Testis (tissue), 3 donors: ENCODE measurements around the gene CABP4. TPM values are rescaled to one million over a fixed set of nuclear protein-coding genes. Genes with fewer than 3 reads are reported as not detected.
A peak's percentile ranks its signal among the peaks of the same experiment; 100 is the strongest.

Experiments used
- DNase-seq: peaks from one replicate; pipeline ENCODE4 v3.0.0-alpha.2; 2019
- H3K27ac ChIP-seq, 2 donors: fragments of 200-600 bp; sonication (generic); one replicate each; pipeline ENCODE4 v1.5.1; 2019
- H3K27me3 ChIP-seq: fragments of 200-600 bp; sonication (generic); one replicate; pipeline ENCODE4 v1.5.1; 2019
- H3K36me3 ChIP-seq: fragments of 200-600 bp; sonication (generic); one replicate; pipeline ENCODE4 v1.5.1; 2017; ENCODE audit warnings: low read depth; ENCODE audit errors: missing control alignments
- H3K4me1 ChIP-seq: fragments of 200-600 bp; sonication (generic); one replicate; pipeline ENCODE4 v1.5.1; 2019
- H3K4me3 ChIP-seq, 2 donors: fragments of 200-600 bp; sonication (generic); one replicate each; pipeline ENCODE4 v1.5.1; 2017 to 2019
- H3K9me3 ChIP-seq: fragments of 200-600 bp; sonication (generic); one replicate; pipeline ENCODE4 v1.5.1; 2017
- CTCF ChIP-seq, 3 experiments: fragments of 450-650 bp in 2 of 3; fragments of 200-600 bp in 1 of 3; sonication (generic) in 1 of 3; IDR thresholded peaks; one replicate each; pipeline ENCODE4 v1.5.1; 2016 to 2019; ENCODE audit warnings: antibody characterized with exemption in 3 of 3, mild to moderate bottlenecking in 2 of 3, moderate library complexity in 1 of 3
- POLR2A ChIP-seq: fragments of 450-650 bp; IDR thresholded peaks from one replicate; pipeline ENCODE4 v1.6.1; 2017; ENCODE audit warnings: antibody characterized with exemption, mild to moderate bottlenecking, moderate library complexity
- WGBS, 2 donors: methylation state at CpG; one replicate each; pipeline ENCODE4 v1.1.5; 2018; 5-methylcytosine and 5-hydroxymethylcytosine counted together
- intact Hi-C: fragments of 100-400 bp; cut with DNase I; formaldehyde crosslinking; loops from one replicate; pipeline ENCODE4 v1.15.1; 2023; ENCODE audit warnings: low total_unique reads
- polyA plus RNA-seq: library from polyadenylated mRNA; stranded (reverse); fragments of 350-450 nt; fragmentation: Illumina TruSeq; extraction: RNeasy Lipid Tissue Mini Kit (QIAGEN cat#74804); gene quantifications from one replicate; pipeline ENCODE4 v1.2.3, GENCODE V29; 2014; ENCODE audit warnings: low read depth, low replicate concordance; ENCODE audit not compliant: insufficient read depth
- total RNA-seq, 2 donors: library from RNA; depleted of rRNA; stranded (reverse); fragments of >200 nt; gene quantifications; one replicate each; pipeline ENCODE4 v1.2.3, GENCODE V29; 2016

The CABP4 gene
- total and polyA plus RNA-seq, 3 donors from 2014 or later = 0.87 to 1.2 (median 0.98) TPM

GRCh38 chr11:67428052-67429001 is 26.8 kb upstream of the CABP4 start, which contains the start of gene RPS6KB2:
TSS of gene RPS6KB2 (plus strand) at chr11:67428494. CDS start at chr11:67428546, 52 bp downstream.
- Histone ChIP-seq H3K4me3 (peak within 1 kb of the TSS; percentile 78 to 90), H3K4me1 (peaks cover 13% of the 10 kb centered on the region), H3K36me3 (no peaks in the 10 kb centered on the region), H3K9me3 (no peaks in the 10 kb centered on the region), H3K27me3 (no peaks in the 10 kb centered on the region), H3K27ac (peak within 1 kb of the TSS; percentile 74 to 88)
- 0 to 2% methylated on average over 51 to 68 of the region's 68 CpGs for WGBS, 2 donors
- intact Hi-C loops = no loop called here
- DNase-seq = peak; percentile 99
- TF ChIP-seq POLR2A = no peak
- peak in 1 of 3 experiments; percentile 7 for TF ChIP-seq CTCF (IDR thresholded peaks at IDR 0.05)

GRCh38 chr11:67429038-67429668 is 26.0 kb upstream of the CABP4 start:
- Histone ChIP-seq H3K27me3 (no peaks in the 10 kb centered on the region), H3K27ac (peak overlapping the region; percentile 57 to 88), H3K36me3 (no peaks in the 10 kb centered on the region), H3K4me1 (peaks cover 13% of the 10 kb centered on the region), H3K4me3 (peak overlapping the region; percentile 78 to 90), H3K9me3 (no peaks in the 10 kb centered on the region)
- no peak for DNase-seq
- 43 to 59% methylated on average over 6 to 12 of the region's 12 CpGs for WGBS, 2 donors
- no peak for TF ChIP-seq POLR2A
- no peak for TF ChIP-seq CTCF (IDR thresholded peaks at IDR 0.05)
- intact Hi-C loops = no loop called here

- H3K4me1 ChIP-seq = peaks cover 13% of the 10 kb centered on the region
- H3K9me3 ChIP-seq = no peaks in the 10 kb centered on the region
- intact Hi-C loops = no loop called here
- H3K36me3 ChIP-seq = no peaks in the 10 kb centered on the region
- TF ChIP-seq POLR2A = no peak
- no peak for TF ChIP-seq CTCF (IDR thresholded peaks at IDR 0.05)
- no peaks in the 10 kb centered on the region for H3K27me3 ChIP-seq
- 82 to 83% methylated on average over 11 of the region's 11 CpGs for WGBS, 2 donors
- DNase-seq = no peak
- H3K4me3 ChIP-seq = no peak overlapping the region
- no peak overlapping the region for H3K27ac ChIP-seq
Measured at GRCh38 chr11:67429722-67430121, 25.4 kb upstream of the CABP4 start.

GRCh38 chr11:67431346-67432249 is 23.6 kb upstream of the CABP4 start:
- 90 to 92% methylated on average over 21 to 24 of the region's 24 CpGs for WGBS, 2 donors
- no peaks in the 10 kb centered on the region for H3K27me3 ChIP-seq
- no peak overlapping the region for H3K27ac ChIP-seq
- intact Hi-C loops = no loop called here
- no peak overlapping the region for H3K4me3 ChIP-seq
- TF ChIP-seq POLR2A (no peak), CTCF (IDR thresholded peaks at IDR 0.05) (no peak)
- no peaks in the 10 kb centered on the region for H3K36me3 ChIP-seq
- peaks cover 13% of the 10 kb centered on the region for H3K4me1 ChIP-seq
- no peak for DNase-seq
- no peaks in the 10 kb centered on the region for H3K9me3 ChIP-seq
